BE2C (cell line): ENCODE measurements around the gene INPP5J. TPM values are rescaled to one million over a fixed set of nuclear protein-coding genes. Genes with fewer than 3 reads are reported as not detected.
A peak's percentile ranks its signal among the peaks of the same experiment; 100 is the strongest.
"Not testable (repeated sequence)": the region's sequence is repeated elsewhere in the genome, so short reads cannot be mapped to it uniquely, and the experiment has no call there.

Experiments used
- DNase-seq: peaks from one replicate; pipeline ENCODE4 v3.0.0-alpha.2; 2020
- H3K27me3 ChIP-seq: fragments of 250-450 bp; sonication (Bioruptor Pico); 2 replicates; pipeline ENCODE4 v1.5.1; 2020; ENCODE audit warnings: mild to moderate bottlenecking
- H3K36me3 ChIP-seq: fragments of 250-450 bp; sonication (Bioruptor Pico); 2 replicates; pipeline ENCODE4 v1.5.1; 2020; ENCODE audit warnings: mild to moderate bottlenecking
- H3K4me1 ChIP-seq: fragments of 250-450 bp; sonication (Bioruptor Pico); 2 replicates; pipeline ENCODE4 v1.5.1; 2020
- H3K4me3 ChIP-seq: 2 replicates; pipeline ENCODE4 v1.5.1; 2011; ENCODE audit warnings: low read depth, low read length
- H3K9me3 ChIP-seq: fragments of 250-450 bp; sonication (Bioruptor Pico); 2 replicates; pipeline ENCODE4 v1.5.1; 2020
- CTCF ChIP-seq: IDR thresholded peaks from 2 replicates; pipeline ENCODE4 v1.5.1; 2012; ENCODE audit warnings: mild to moderate bottlenecking, low read depth, low read length
- polyA plus RNA-seq: library from polyadenylated mRNA; unstranded; fragments of >200 nt; gene quantifications from one replicate; pipeline ENCODE4 v1.2.1, GENCODE V29; 2012; ENCODE audit warnings: low read depth, missing spikeins; ENCODE audit not compliant: insufficient read length, insufficient read depth

The INPP5J gene, protein sequence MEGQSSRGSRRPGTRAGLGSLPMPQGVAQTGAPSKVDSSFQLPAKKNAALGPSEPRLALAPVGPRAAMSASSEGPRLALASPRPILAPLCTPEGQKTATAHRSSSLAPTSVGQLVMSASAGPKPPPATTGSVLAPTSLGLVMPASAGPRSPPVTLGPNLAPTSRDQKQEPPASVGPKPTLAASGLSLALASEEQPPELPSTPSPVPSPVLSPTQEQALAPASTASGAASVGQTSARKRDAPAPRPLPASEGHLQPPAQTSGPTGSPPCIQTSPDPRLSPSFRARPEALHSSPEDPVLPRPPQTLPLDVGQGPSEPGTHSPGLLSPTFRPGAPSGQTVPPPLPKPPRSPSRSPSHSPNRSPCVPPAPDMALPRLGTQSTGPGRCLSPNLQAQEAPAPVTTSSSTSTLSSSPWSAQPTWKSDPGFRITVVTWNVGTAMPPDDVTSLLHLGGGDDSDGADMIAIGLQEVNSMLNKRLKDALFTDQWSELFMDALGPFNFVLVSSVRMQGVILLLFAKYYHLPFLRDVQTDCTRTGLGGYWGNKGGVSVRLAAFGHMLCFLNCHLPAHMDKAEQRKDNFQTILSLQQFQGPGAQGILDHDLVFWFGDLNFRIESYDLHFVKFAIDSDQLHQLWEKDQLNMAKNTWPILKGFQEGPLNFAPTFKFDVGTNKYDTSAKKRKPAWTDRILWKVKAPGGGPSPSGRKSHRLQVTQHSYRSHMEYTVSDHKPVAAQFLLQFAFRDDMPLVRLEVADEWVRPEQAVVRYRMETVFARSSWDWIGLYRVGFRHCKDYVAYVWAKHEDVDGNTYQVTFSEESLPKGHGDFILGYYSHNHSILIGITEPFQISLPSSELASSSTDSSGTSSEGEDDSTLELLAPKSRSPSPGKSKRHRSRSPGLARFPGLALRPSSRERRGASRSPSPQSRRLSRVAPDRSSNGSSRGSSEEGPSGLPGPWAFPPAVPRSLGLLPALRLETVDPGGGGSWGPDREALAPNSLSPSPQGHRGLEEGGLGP
- 44.3 TPM for polyA plus RNA-seq

DNA sequence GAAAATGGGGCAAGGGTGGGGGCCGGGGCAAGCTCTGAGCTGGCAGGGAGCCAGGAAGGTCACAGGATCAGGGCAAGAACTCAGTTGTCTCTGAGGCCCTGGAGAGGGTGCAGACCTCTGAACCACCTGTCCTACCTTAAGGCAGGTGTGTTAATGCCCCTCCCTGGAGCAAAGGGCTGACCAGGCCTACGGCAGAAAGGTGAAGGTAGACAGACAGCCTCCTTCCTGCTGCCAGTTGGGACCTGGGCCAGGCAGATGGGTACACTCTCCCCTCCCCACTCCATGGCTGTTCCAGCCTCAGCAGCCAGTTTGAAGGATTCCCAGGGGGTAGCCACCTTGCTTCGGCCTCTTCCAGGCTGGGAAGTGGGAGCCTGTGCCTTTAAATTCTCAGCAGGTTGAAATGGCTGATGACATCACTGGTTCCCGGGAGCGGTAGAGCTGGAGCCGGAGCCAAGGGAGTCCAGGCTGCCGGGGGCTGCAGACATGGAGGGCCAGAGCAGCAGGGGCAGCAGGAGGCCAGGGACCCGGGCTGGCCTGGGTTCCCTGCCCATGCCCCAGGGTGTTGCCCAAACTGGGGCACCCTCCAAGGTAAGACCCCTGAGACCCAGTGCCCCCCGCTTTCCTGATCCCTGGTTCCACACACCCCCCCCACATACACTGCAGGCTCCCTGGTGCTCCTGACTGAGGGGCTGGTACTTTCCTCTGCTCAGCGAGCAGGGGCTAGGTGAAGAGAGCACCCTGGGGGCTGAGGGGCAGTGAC, at the start of gene INPP5J:
Gene INPP5J, plus strand, starts transcription at position 435 of the 760 bp plus-strand sequence. Its CDS starts 49 bp downstream, at position 484.
- Histone ChIP-seq H3K4me1 (peaks cover 10% of the 10 kb centered on the region), H3K36me3 (no peaks in the 10 kb centered on the region), H3K27me3 (no peaks in the 10 kb centered on the region), H3K9me3 (no peaks in the 10 kb centered on the region), H3K4me3 (peak within 1 kb of the TSS; percentile 61)
- no peak for TF ChIP-seq CTCF
- DNase-seq, result peak; percentile 73

- not testable (repeated sequence) for DNase-seq, H3K9me3 ChIP-seq, H3K4me3 ChIP-seq, H3K27me3 ChIP-seq, H3K4me1 ChIP-seq, H3K36me3 ChIP-seq
These were observed 49.6 kb upstream of the INPP5J start for GRCh38 chr22:31073125-31073524.

DNA sequence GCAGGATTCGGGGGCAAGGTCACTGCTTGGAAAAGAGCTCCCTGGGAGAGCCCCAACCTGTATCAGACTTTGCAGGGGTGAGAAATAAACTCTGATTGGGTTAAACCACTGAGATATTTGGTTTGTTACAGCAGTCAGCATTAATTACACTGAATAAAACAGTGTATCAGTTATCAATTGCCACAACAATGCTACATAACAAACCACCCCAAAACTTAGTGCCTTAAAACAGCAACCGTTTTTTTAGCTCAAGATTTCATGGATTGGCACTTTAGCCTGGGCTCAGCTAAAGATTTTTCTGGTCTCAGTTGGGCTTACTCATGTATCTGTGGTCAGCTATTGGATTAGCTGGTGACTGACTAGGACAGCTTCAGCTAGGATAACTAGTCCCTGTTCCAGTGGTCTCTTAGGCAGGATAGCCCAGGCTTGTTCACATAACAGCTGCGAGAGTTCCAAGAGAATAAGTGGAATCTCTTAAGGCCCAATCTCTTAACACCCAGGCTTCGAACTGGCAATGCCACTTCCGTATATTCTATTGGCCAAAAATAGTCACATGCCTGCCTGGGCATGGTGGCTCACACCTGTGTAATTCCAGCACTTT, 49.1 kb upstream of the INPP5J start:
- not testable (repeated sequence) for H3K36me3 ChIP-seq, H3K27me3 ChIP-seq, H3K4me1 ChIP-seq, H3K4me3 ChIP-seq, H3K9me3 ChIP-seq, DNase-seq

DNA sequence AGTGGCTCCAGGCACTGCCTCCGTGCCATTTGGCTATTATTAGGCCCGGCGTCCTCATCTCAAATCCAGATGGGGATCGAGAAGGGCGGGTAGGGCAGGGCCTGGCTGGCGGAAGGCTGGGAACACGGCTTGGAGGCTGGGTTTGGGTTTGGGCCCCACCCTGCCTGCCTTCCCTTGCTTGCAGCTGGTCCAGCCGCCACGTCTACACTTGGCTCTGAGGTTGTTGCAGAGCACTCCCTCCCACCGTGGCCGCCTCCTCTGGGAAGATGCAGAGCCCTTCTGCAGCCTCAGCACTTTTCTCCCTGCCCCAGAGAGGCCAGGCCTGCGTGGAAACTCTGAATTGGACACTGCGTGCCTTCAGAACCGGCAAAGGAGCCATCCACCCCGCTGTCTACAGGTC, 46.8 kb upstream of the INPP5J start:
- DNase-seq, result no peak
- TF ChIP-seq CTCF, result no peak
- H3K4me3 ChIP-seq, result no peak overlapping the region
- no peaks in the 10 kb centered on the region for H3K36me3 ChIP-seq
- no peaks in the 10 kb centered on the region for H3K4me1 ChIP-seq
- no peaks in the 10 kb centered on the region for H3K27me3 ChIP-seq
- no peaks in the 10 kb centered on the region for H3K9me3 ChIP-seq

- H3K27me3 ChIP-seq, result no peaks in the 10 kb centered on the region
- DNase-seq, result no peak
- H3K4me3 ChIP-seq, result no peak overlapping the region
- H3K36me3 ChIP-seq, result no peaks in the 10 kb centered on the region
- TF ChIP-seq CTCF, result no peak
- H3K9me3 ChIP-seq, result no peaks in the 10 kb centered on the region
- no peaks in the 10 kb centered on the region for H3K4me1 ChIP-seq
These were observed 45.1 kb upstream of the INPP5J start for GRCh38 chr22:31077681-31078080.

DNA sequence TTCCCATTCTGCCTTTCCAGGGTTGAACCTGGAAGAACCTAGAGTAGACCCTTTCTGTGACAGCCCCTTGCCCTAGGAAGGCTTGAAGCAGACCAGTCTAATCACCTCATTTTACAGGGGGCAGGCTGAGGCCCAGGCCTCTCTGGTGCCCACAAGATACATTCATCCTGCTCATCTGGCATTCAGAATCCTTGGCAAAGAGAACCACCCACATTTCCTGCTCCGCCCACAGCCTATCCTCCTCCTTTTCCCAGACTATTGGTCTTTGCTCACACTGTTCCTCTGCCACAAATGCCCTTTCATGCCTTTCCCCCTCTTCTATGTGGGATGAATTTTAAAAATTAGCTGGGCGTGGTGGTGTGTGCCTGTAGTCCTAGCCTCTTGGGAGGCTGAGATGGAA, 44.4 kb upstream of the INPP5J start:
- not testable (repeated sequence) for H3K9me3 ChIP-seq, H3K4me3 ChIP-seq, H3K27me3 ChIP-seq, H3K4me1 ChIP-seq, DNase-seq, H3K36me3 ChIP-seq

DNA sequence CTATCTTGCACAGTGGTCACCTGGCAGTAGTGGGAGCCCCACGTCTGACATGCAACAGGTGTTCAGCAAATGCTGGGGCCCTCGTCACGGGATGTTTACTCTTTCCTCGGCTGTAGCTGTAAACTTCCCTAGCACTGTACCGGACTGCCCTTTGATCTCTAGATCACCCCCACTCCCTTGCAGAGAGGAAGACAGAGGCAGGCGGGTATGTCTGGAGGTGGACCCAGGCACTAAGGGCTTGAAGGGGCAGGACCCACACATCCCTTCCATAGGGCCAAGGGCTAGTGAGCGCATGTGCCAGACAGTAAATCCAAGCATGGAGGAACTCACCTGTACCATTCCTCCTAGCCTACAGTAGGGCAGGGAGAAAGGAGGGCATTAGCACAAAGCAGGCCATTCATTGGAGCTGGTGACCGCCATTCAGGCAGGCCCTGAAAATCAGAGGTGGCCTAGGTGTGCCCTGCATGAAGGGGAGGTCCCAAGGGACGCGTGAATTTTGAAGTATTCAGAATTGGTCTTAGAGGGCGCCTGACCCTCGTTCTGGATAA, 43.6 kb upstream of the INPP5J start:
- Histone ChIP-seq H3K9me3 (no peaks in the 10 kb centered on the region), H3K36me3 (no peaks in the 10 kb centered on the region), H3K27me3 (no peaks in the 10 kb centered on the region), H3K4me1 (no peaks in the 10 kb centered on the region), H3K4me3 (no peak overlapping the region)
- TF ChIP-seq CTCF, result no peak
- no peak for DNase-seq
